CD4-positive, alpha-beta T cell treated with Interleukin-21 for 1 hour (primary cell): ENCODE results near the gene EEF1AKMT3.

Source experiments
- DNase-seq: peaks from one replicate; pipeline ENCODE4 v3.0.0-alpha.2; 2020

EEF1AKMT3 gene

GRCh38 chr12:57751432-57751787 is 21.0 kb upstream of the EEF1AKMT3 start:
- DNase-seq: no peak

DNA sequence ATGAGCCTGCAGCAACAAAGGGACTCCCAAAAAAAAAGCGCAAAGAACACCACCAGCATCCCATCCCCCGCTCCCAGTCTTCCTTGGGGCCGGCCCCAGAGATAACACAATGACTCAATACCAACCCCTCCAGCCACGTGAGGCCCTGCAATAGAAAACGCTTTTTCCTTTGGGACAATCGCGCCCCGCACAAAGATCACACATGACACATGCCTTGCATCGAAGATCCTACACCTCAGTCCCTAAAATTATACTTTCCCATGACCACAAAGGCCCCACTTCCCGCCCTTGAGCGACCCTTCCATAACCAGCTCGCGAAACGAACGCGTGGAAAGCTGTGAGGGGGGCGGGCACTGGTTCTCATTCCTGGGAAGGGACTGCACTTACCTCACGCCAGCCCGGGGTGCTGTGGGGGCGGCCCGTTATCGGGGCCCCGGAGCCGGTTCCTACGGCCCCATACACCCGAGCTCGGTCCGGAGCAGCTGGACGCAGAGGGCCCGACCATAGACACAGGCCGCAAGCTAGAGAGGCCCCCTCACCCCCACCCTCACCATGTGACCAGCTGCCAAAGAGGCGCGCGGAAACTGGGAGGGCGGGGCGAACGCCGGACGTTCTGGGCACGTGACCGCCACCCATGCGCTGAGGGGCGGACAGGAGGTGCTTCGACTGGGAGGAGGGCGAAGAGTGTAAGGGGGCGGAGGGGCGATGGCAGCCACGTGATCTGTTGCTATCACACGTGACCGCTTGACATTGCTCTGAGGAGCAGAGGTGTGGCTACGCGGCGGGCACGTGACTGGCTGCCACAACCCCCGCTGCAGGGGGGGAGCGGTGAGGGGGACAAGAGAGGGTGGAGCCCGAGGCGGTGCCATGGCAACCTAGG is 20.4 kb upstream of the EEF1AKMT3 start, which contains the start of gene CDK4:
Gene CDK4 (minus strand): TSS at position 523 of the 880 bp plus-strand sequence. CDS start 593 bp downstream, outside the sequence.
- peak; percentile 100 for DNase-seq

- DNase-seq: no peak
These were observed 19.8 kb upstream of the EEF1AKMT3 start for GRCh38 chr12:57752668-57753000.

DNA sequence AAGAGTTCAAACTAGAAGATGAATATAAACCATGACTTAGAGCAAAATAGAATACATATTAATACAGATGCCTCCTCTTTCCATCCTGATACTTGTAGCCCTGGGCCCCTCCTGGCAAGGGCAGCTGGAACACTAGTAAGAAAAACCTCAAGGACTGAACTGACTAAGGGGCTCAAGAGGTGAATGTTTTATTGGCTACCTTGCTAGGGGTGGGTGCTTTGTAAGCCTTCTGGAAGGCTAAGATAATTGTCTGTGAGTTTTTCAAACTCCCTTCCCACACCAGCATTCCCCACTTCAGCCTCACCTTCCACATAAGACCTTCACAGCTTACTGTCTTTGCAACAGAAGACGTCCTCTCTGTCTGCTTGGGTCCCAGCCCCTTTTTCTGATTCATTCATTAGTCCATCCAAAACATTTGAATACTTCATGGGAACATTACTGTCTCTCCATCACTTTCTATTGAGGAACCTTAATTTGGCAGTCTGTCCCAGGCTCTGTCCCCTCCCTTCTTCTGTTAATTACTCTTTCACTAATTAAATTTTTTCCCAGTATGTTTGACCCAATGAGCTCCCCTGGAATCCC is 18.6 kb upstream of the EEF1AKMT3 start:
- DNase-seq: no peak

- peak; percentile 94 for DNase-seq
These were observed 17.8 kb upstream of the EEF1AKMT3 start, which contains the start of gene MARCHF9 for GRCh38 chr12:57754411-57755193. TSS of gene MARCHF9 (plus strand) at chr12:57755103. CDS start at chr12:57755529, 426 bp downstream.

DNA sequence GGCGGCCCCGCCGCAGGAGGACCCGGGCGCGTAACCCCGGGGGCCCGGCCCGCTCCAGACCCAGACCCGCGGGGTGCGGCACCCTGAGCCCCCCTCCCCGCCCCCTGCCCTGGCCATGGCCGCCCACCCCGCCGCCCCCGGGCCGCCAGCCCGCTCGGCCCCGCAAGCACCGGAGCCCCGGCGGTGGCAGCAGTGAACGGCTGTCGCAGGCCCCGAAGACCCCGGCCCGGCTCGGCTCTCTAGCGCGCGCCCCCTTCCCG is 17.3 kb upstream of the EEF1AKMT3 start:
- no peak for DNase-seq

- DNase-seq: peak; percentile 57
These were observed 16.7 kb upstream of the EEF1AKMT3 start for GRCh38 chr12:57755454-57756372.

GRCh38 chr12:57756406-57757341 is 15.7 kb upstream of the EEF1AKMT3 start:
- peak; percentile 79 for DNase-seq

GRCh38 chr12:57757771-57758170 is 14.6 kb upstream of the EEF1AKMT3 start:
- no peak for DNase-seq

GRCh38 chr12:57758552-57759359 is 13.7 kb upstream of the EEF1AKMT3 start:
- no peak for DNase-seq

DNA sequence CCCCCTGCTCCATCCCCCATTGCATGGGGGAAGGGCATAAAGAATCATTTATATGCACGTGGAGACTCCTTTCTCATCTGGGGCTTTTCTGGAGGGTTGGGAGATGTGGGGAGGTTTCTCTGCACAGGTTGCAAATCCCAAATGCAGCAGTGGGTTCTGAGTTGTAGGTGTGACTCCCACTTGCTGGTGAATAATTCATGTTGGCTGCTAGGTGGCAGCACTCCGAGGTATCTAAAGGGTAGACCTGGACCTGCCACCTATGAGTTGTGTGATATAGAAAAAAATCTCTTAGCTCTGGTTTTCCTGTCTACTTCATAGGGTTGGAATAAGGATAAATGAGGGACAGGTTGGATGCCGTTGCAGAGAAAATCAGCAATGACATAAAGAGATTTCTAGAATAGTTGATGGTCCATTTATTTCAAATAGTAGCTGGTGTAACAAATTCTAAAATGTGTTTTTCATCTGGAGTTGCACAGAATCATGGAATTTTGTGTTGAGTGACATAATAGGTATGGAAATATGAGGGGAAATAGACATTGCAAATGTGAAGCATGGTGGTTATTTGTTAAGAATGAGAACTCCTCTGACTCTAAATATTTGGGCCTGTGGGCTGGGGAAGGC is 12.9 kb upstream of the EEF1AKMT3 start:
- DNase-seq: peak; percentile 67

DNA sequence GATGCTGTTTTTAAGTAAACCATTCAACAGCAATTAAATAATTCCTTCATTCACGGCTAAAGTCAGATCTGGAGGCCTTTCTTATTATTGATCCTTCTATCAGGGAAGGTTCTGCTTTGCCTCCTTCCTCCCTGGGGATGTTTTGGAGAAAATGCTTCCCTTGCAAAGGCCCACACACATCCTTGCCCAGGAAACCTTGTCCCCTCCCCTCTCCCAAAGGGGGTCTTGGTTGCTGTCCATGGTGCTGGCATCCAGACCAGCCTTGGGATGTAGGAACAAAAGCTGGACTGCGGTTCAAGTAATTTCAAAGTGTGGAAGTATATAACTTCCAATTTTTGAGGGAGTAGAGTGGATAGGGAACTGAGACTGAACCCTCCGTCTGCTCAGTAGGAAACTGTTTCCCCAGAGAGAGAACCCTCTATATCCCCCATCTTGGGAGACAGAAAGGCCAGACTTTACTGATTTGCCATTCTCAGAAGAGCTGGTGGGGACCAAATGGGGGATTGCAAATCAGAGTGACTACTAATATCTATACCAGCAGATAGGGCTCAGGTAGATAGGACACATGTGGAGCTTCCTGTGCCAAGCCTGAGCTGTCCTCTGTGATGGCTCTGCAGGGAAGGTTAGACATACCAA is 11.9 kb upstream of the EEF1AKMT3 start:
- no peak for DNase-seq

DNA sequence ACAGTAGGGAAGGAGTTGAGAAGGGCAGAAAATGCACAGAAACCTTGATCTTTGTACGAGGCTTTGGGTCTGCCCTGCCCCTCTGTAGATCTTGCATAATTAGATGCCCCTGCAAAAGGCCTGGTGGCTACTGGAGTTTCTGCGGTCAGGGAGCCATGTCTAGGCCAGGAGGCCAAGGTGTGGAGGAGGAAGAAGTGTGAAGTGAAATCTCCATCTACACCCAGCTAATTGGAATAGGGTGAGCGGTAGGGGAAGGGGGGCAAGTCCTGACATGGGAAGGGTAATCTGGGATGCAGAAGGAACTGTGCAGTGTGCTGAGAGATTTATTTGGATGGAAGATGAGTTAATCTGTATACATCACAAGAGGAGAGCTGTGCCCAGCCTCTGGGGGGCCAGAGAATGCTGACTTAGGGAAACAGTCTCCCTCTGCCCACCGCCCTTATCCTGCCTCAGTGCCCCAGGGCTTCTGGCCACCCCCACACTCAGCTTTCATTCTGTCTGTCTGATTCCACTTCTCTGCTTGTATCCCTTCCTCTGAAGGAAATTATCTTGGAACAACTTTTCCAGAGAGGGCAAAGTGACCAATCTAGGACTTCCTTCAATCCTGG is 10.9 kb upstream of the EEF1AKMT3 start:
- DNase-seq: no peak

GRCh38 chr12:57762463-57762862 is 10.0 kb upstream of the EEF1AKMT3 start:
- no peak for DNase-seq

- DNase-seq: no peak
These were observed 8.3 kb upstream of the EEF1AKMT3 start for GRCh38 chr12:57763881-57764661.

DNA sequence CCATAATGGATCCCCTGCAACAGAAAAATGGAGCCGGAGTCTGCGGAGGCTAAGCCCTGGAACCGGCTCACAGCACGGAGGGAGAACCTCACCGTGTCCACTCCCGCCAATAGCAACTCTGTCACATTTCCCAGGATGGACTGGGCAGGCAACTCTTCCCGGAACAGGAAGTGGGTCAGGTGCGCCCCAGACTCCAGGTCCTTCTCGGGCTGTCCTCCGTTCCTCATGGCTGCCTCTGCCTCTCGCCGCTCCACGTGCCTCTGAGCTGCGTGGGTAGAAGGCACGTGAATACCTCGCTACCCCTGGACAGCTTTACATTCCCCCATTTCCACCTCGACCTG is 7.8 kb upstream of the EEF1AKMT3 start:
- no peak for DNase-seq

DNA sequence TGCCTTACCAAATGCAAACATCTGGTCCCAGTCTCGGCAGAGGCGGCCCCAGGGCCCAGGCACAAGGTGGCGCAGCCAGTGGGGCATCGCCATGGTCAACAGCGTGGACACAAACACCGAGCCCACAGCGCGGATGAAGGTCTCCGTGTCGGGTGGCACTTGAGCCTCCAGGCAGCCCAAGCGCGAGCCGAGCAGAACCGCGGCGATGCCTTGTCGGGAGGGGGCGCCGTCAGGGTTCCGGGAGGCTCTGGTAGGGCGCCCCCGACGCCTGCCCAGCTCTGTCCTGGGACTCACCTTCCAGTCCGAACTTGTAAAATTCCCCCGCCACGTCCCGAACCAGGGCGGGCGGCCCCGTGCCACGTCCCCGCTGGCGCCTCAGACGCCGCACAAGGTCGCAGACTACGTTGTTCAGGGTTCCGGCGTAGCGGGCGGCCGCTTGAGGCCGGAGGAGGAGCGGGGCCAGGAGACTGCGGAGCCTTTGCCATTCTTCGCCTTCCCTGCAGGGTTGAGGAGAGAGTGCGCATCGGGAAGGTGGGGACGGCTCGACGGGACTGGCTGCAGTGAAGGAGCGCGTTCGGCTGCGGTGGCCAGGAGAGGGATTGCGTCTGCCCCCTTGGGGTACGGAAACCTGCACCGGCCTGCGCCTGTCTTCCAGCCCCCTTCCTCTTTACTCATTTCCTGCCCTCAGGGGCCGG is 7.3 kb upstream of the EEF1AKMT3 start:
- peak; percentile 47 for DNase-seq
